ENCODE data around the gene MUC5AC. TPM values are rescaled to one million over a fixed set of nuclear protein-coding genes. Genes with fewer than 3 reads are reported as not detected.

The MUC5AC gene
- total and polyA plus RNA-seq, 5 donors = not detected

Other genes with a start within 250 kb of the MUC5AC start
- gene CHID1, start 247.1 kb upstream of the MUC5AC start, total RNA-seq = 10 to 100 TPM; 60.1 to 70.5 (median 65.8) TPM
- gene CHID1, start 247.1 kb upstream of the MUC5AC start, polyA plus RNA-seq = 48.9 TPM
- gene AP2A2, start 232.1 kb upstream of the MUC5AC start, total RNA-seq = 10 to 100 TPM; 45.8 to 55.0 (median 51.9) TPM
- gene AP2A2, start 232.1 kb upstream of the MUC5AC start, polyA plus RNA-seq = 22.4 TPM
- not detected for gene MUC6, start 121.2 kb upstream of the MUC5AC start, total RNA-seq
- 0.05 TPM for gene MUC6, start 121.2 kb upstream of the MUC5AC start, polyA plus RNA-seq
- under 1 TPM in 1 of 4 donors, not detected in 3; 0.03 TPM for gene MUC2, start 83.1 kb upstream of the MUC5AC start, total RNA-seq
- gene MUC2, start 83.1 kb upstream of the MUC5AC start, polyA plus RNA-seq = 0.02 TPM
- not detected for gene MUC5B, start 65.1 kb downstream of the MUC5AC start, total RNA-seq
- under 0.01 TPM for gene MUC5B, start 65.1 kb downstream of the MUC5AC start, polyA plus RNA-seq
- gene TOLLIP, start 151.7 kb downstream of the MUC5AC start, total RNA-seq = 10 to 100 TPM; 42.2 to 53.6 (median 46.0) TPM
- gene TOLLIP, start 151.7 kb downstream of the MUC5AC start, polyA plus RNA-seq = 32.6 TPM
- gene BRSK2, start 232.0 kb downstream of the MUC5AC start, total RNA-seq = 1 to 10 TPM in 2 of 4 donors, under 1 TPM in 2; 0.61 to 2.3 (median 1.4) TPM
- 2.3 TPM for gene BRSK2, start 232.0 kb downstream of the MUC5AC start, polyA plus RNA-seq